Skeletal muscle tissue (tissue), 4 donors: ENCODE results near the gene NUDT12. TPM values are rescaled to one million over a fixed set of nuclear protein-coding genes. Genes with fewer than 3 reads are reported as not detected.

Source experiments
- H3K27ac ChIP-seq: one replicate; pipeline ENCODE4 v1.7.0; 2013; ENCODE audit warnings: mild to moderate bottlenecking, low read depth, low read length, inconsistent platforms
- H3K27me3 ChIP-seq, 3 donors: one replicate each; pipeline ENCODE4 v1.7.0; 2013; ENCODE audit warnings: low read length in 3 of 3; ENCODE audit not compliant: control insufficient read depth in 3 of 3, insufficient read depth in 3 of 3
- H3K36me3 ChIP-seq, 3 donors: one replicate each; pipeline ENCODE4 v1.7.0; 2013; ENCODE audit warnings: low read length in 3 of 3; ENCODE audit not compliant: control insufficient read depth in 3 of 3, insufficient read depth in 3 of 3
- H3K4me1 ChIP-seq, 3 donors: one replicate each; pipeline ENCODE4 v1.7.0; 2013; ENCODE audit warnings: low read length in 3 of 3, mild to moderate bottlenecking in 3 of 3; ENCODE audit not compliant: control insufficient read depth in 3 of 3, insufficient read depth in 3 of 3
- H3K4me3 ChIP-seq, 3 donors: one replicate each; pipeline ENCODE4 v1.7.0; 2013; ENCODE audit warnings: low read length in 3 of 3
- H3K9ac ChIP-seq, 3 donors: one replicate each; pipeline ENCODE4 v1.7.0; 2013; ENCODE audit warnings: low read length in 3 of 3, mild to moderate bottlenecking in 3 of 3, moderate library complexity in 2 of 3, low read depth in 1 of 3
- H3K9me3 ChIP-seq, 3 donors: one replicate each; pipeline ENCODE4 v1.7.0; 2013; ENCODE audit warnings: low read length in 3 of 3; ENCODE audit not compliant: control insufficient read depth in 3 of 3
- total RNA-seq: library from RNA; depleted of rRNA; stranded (reverse); fragments of >200 nt; gene quantifications from one replicate; pipeline ENCODE4 v1.2.3, GENCODE V29; 2014
- donor health status: Osteomylitis.

NUDT12 gene
- total RNA-seq, 1 donor from 2014 or later = 11.0 TPM

DNA sequence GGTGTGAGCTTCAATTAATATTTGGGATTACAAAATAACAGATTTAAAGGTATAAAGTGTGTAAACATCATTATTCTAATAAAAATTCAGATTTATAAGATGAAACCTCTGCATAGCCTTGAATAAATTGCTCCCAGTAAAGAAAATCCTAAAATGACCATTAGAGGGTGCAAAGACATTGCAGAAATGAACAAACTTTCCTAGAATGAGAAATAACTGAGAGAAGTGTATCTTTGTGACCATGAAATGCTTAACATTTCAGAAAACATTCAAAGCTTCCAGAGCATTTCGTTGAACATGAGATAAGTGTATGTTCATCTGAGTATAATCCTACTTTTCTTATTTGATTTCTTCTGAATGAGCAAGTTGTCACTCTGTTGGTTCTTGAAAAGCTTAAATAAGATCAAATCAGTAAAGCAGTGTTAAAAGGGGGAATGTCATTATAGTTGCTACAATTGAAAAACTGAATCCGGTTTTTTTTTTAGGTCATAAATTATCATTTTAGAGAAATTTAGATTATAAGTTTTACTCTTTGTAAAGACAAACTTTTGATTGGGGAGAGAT is 24.7 kb upstream of the NUDT12 start:
- Histone ChIP-seq H3K27ac (no peak overlapping the region), H3K36me3 (no peaks in the 10 kb centered on the region), H3K9me3 (no peaks in the 10 kb centered on the region), H3K9ac (no peak overlapping the region), H3K27me3 (no peaks in the 10 kb centered on the region), H3K4me3 (no peak overlapping the region), H3K4me1 (no peaks in the 10 kb centered on the region)

DNA sequence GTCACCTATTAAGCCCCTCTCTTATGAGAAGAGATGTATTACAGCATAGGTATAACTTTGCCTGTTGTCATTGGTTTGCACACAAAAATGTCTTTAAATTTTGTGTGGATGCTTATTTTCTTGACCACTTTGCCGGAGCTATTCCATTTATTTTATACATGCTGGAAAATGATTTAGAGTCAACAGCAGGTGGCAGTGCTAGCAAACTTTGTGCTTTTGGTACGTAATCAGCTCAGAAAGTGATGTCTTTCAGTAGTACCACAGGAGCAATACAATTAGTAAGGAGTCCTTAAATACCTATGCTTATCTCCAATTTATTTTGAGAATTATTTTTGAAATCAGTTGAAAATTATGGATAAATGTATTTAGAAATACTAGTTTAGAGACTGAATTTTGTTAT is 19.8 kb upstream of the NUDT12 start:
- H3K4me3 ChIP-seq = no peak overlapping the region
- no peak overlapping the region for H3K27ac ChIP-seq
- H3K4me1 ChIP-seq = no peaks in the 10 kb centered on the region
- no peaks in the 10 kb centered on the region for H3K27me3 ChIP-seq
- H3K36me3 ChIP-seq = no peaks in the 10 kb centered on the region
- H3K9ac ChIP-seq = no peak overlapping the region
- no peaks in the 10 kb centered on the region for H3K9me3 ChIP-seq

DNA sequence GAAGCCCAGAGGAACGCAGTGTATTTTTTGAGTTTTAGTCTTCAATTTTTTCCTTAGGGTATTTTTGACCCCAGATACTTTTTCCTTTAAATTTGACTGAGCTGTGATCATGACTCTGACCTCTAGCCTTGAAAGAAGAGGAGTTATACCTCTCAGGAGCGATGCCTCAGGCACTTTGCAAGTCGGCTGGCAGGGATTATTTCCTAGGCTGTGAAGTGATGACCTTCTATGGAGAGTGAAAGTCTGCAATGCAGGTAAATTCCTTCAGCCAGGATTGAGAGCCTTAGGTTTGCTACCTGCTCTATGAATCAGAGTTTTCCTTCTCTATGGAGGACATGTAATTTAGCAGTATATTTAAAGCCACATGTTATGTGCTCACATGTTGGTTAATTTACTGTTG is 10.8 kb upstream of the NUDT12 start:
- H3K9me3 ChIP-seq = no peaks in the 10 kb centered on the region
- H3K36me3 ChIP-seq = no peaks in the 10 kb centered on the region
- no peak overlapping the region for H3K4me3 ChIP-seq
- no peak overlapping the region for H3K27ac ChIP-seq
- no peak overlapping the region for H3K9ac ChIP-seq
- H3K4me1 ChIP-seq = no peaks in the 10 kb centered on the region
- H3K27me3 ChIP-seq = no peaks in the 10 kb centered on the region

DNA sequence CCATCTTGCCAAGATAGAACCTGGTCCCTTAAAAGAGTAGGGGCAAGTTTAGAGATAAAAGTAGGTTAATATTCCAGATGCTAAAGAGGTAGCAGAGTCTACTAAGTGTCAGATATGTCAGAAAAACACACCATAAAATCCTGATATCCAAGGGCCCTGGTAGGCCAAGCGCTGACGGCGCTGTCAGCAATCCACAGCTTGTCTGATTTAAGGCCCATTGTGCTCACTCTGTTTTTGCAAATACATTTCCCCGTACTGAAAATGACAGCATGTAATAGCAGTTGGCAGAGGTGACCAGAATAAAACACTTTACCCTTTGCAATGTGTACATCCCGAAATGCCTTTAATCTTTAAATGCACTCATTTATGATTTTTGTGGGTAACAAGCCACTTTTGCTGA is 9.9 kb upstream of the NUDT12 start:
- H3K9me3 ChIP-seq = no peaks in the 10 kb centered on the region
- H3K27me3 ChIP-seq = no peaks in the 10 kb centered on the region
- no peak overlapping the region for H3K27ac ChIP-seq
- H3K9ac ChIP-seq = no peak overlapping the region
- H3K4me3 ChIP-seq = no peak overlapping the region
- H3K36me3 ChIP-seq = no peaks in the 10 kb centered on the region
- no peaks in the 10 kb centered on the region for H3K4me1 ChIP-seq

DNA sequence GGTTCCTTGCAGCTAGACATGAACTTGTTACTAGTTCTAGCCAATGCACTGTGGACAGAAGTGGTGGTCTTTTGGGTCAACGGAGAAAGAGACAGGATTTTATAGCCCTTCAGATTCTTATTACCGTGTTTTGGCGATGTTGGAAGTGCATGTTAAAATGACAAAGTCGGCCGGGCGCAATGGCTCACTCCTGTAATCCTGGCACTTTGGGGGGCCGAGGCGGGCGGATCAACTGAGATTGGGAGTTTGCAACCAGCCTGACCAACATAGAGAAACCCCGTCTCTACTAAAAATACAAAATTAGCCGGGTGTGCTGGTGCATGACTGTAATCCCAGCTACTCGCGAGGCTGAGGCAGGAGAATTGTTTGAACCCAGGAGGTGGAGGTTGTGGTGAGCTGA is 9.1 kb upstream of the NUDT12 start:
- Histone ChIP-seq H3K27me3 (no peaks in the 10 kb centered on the region), H3K4me3 (no peak overlapping the region), H3K9ac (no peak overlapping the region), H3K27ac (no peak overlapping the region), H3K4me1 (no peaks in the 10 kb centered on the region), H3K9me3 (no peaks in the 10 kb centered on the region), H3K36me3 (no peaks in the 10 kb centered on the region)

DNA sequence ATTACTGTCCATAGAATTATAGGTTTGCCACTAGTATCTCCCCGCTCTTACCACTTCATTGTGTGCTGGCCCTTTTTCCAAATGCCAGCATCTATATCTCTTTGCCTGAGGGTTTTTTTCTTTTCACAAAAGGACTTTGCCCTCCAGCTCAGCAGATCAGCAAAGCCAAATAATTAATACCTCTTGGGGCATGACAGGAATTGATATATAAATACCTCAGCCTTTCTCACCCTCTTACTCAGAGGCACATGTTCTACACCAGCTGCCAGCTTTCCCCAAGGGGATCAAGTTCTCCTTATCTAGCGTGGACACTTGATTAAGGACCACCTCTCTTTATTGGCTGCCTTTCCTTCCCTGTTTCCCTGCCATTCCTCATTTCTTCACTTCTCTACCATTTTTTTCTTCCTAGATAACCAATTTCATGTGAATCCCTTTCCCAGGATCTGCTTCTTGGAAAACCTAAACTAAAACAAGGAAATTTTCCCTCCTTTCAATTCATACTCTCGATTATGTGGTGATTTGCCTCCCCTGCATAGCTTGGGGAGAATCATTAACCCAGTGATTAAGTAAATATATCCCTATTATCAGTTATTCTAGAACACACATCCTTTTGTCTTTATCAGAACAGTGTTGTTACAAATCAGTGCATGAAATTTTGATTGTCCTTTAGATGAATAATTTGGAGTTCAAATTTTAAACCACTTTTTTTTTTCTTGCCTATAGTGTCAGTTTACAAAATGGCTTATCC is 6.9 kb upstream of the NUDT12 start:
- no peaks in the 10 kb centered on the region for H3K27me3 ChIP-seq
- H3K9ac ChIP-seq = no peak overlapping the region
- no peaks in the 10 kb centered on the region for H3K36me3 ChIP-seq
- H3K9me3 ChIP-seq = no peaks in the 10 kb centered on the region
- no peak overlapping the region for H3K27ac ChIP-seq
- H3K4me3 ChIP-seq = no peak overlapping the region
- no peaks in the 10 kb centered on the region for H3K4me1 ChIP-seq

DNA sequence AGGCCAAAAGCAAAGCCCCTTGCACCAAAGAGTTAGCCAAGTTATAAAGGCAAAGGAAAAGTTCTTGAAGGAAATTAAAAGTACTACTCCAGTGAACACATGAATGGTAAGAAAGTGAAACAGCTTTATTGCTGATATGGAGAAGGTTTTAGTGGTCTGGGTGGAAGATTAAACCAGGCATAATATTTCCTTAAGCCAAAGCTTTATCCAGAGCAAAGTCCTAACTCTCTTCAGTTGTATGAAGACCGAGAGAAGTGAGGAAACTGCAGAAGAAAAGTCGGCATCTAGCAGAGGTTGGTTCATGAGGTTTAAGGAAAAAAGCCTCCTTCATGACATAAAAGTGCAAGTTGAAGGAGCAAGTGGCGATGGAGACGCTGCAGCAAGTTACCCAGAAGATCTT is 3.1 kb upstream of the NUDT12 start:
- H3K9ac ChIP-seq = no peak overlapping the region
- peaks cover 3 to 10% (median 9%) of the 10 kb centered on the region in 3 donors for H3K4me1 ChIP-seq
- H3K27ac ChIP-seq = no peak overlapping the region
- no peaks in the 10 kb centered on the region for H3K27me3 ChIP-seq
- no peaks in the 10 kb centered on the region for H3K9me3 ChIP-seq
- no peak overlapping the region for H3K4me3 ChIP-seq
- H3K36me3 ChIP-seq = no peaks in the 10 kb centered on the region

DNA sequence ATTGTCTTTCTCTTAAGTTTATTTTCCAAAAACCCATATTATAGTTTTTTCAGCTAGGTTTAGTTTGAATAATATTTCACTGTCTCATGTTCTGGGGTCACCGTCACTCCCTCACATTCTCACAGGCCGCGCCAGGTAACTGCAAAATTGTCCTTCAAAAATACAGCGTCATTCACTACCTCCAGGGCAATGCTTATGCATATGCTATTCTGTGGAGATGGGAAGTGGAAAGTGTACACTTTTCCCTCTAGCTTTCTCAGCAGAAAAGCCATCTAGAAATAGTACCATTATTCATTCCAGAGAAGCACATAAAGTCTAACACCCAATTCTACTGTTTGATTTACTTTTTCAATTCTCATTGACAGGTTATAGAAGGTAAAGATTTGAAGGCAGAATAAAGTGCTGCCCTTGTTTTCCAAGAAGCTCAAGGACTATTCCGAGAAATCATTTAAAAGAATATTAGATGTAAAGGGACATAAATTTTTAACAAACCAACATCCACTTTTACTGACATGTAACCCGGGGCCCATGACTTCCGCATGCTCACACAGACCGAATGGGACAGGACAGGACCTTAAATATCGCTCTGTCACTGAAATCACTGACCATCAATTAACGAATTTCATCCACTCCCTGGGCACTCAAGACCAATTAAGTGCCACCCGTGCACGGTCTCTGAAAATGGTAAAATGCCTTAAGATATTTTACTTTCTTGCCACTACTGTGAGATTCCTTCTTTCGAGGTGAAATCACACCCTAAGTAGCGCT is 720 bp downstream of the NUDT12 start:
- Histone ChIP-seq H3K9me3 (no peaks in the 10 kb centered on the region), H3K4me3 (peak overlapping the region; percentile 90 to 98 (median 95)), H3K9ac (peak overlapping the region; percentile 93 to 94 (median 94)), H3K27ac (peak overlapping the region; percentile 91), H3K36me3 (peaks cover 0 to 4% (median 0%) of the 10 kb centered on the region in 3 donors), H3K4me1 (peaks cover 8 to 13% (median 10%) of the 10 kb centered on the region in 3 donors), H3K27me3 (no peaks in the 10 kb centered on the region)

DNA sequence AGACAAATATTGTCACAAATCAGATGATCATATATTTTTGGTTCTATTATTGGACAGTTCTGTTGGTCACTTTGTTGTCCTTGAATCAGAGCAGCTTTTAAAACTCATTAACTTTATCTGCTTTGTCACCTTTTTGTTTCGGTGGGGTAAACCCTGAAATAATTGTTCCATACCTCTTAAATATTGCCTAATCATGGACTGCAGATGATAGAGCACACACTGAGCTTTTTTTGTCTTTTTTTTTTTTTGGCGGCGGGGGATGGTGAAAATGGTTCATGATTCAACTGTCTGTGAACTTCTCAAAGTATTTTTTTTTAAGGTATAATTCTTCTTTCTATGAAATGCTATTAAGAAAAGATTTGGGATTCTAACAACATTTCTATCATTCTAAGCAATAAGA is 1.8 kb downstream of the NUDT12 start:
- Histone ChIP-seq H3K27ac (peak overlapping the region; percentile 91), H3K36me3 (peaks cover 0 to 5% (median under 1%) of the 10 kb centered on the region in 3 donors), H3K27me3 (no peaks in the 10 kb centered on the region), H3K9me3 (no peaks in the 10 kb centered on the region), H3K4me1 (peaks cover 8 to 13% (median 10%) of the 10 kb centered on the region in 3 donors), H3K9ac (no peak overlapping the region), H3K4me3 (no peak overlapping the region)

DNA sequence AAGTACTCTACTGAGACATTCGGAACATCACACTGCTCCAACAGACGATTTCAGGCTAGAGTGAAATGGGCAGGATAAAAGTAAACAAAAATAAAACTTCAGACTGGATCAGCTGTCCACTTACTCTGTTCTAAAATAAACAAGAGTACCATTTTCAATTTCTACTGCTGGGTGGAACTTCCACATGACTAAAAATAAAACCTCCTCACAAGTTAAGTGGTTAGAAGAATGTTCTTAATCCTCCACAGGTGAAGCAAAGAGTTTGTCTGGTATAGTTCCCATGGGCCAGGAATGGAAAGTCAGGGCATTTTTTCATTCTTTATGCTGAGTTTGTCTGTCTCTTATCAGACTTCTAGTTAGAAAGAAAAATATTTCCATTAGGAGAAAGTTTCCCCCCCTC is 15.7 kb downstream of the NUDT12 start:
- Histone ChIP-seq H3K27ac (no peak overlapping the region), H3K9ac (no peak overlapping the region), H3K36me3 (peaks cover 6 to 15% (median 9%) of the 10 kb centered on the region in 3 donors), H3K9me3 (no peaks in the 10 kb centered on the region), H3K4me1 (no peaks in the 10 kb centered on the region), H3K4me3 (no peak overlapping the region), H3K27me3 (no peaks in the 10 kb centered on the region)
